ENCODE measurements around the gene PSTK. TPM values are rescaled to one million over a fixed set of nuclear protein-coding genes. Genes with fewer than 3 reads are reported as not detected.
A peak's percentile ranks its signal among the peaks of the same experiment; 100 is the strongest.

Gene PSTK
- total and polyA plus RNA-seq, 2 of the 13 experiments (the other 11 are each of a cell fraction or from before 2014, with no cell fraction given) = 8.2 to 9.3 TPM

GRCh38 chr10:122953902-122954730 is 26.1 kb upstream of the PSTK start, which contains the start of gene C10orf88 (continued):
- no peak; the same call in 1 of the 2 replicates for TF ChIP-seq ZNF253 (CRISPR knock-in tag; IDR thresholded peaks at IDR 0.05; ENCODE audit: borderline replicate concordance)
- peak; percentile 92; the same call in 1 of the 2 replicates for TF ChIP-seq GZF1 (CRISPR knock-in tag; IDR thresholded peaks at IDR 0.05)
- TF ChIP-seq AFF4 (CRISPR knock-in tag; IDR thresholded peaks at IDR 0.05) = peak; percentile 54; the same call in 1 of the 2 replicates
- peak; percentile 54; the same call in 1 of the 2 replicates for TF ChIP-seq TCF7 (IDR thresholded peaks at IDR 0.05; ENCODE audit: low read depth)
- TF ChIP-seq, protein P1, sequence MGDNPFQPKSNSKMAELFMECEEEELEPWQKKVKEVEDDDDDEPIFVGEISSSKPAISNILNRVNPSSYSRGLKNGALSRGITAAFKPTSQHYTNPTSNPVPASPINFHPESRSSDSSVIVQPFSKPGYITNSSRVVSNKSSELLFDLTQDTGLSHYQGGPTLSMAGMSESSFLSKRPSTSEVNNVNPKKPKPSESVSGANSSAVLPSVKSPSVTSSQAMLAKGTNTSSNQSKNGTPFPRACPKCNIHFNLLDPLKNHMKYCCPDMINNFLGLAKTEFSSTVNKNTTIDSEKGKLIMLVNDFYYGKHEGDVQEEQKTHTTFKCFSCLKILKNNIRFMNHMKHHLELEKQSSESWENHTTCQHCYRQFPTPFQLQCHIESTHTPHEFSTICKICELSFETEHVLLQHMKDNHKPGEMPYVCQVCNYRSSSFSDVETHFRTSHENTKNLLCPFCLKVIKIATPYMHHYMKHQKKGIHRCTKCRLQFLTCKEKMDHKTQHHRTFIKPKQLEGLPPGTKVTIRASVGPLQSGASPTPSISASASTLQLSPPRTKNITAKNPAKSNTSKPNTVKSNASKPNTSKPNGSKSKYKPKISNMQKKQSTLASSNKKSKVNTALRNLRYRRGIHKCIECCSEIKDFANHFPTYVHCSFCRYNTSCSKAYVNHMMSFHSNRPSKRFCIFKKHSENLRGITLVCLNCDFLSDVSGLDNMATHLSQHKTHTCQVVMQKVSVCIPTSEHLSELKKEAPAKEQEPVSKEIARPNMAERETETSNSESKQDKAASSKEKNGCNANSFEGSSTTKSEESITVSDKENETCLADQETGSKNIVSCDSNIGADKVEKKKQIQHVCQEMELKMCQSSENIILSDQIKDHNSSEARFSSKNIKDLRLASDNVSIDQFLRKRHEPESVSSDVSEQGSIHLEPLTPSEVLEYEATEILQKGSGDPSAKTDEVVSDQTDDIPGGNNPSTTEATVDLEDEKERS (CRISPR knock-in tag; IDR thresholded peaks at IDR 0.05) = peak; percentile 95
- TF ChIP-seq SNAPC2 (CRISPR knock-in tag; IDR thresholded peaks at IDR 0.05) = peak; percentile 91
- TF ChIP-seq, protein P2, sequence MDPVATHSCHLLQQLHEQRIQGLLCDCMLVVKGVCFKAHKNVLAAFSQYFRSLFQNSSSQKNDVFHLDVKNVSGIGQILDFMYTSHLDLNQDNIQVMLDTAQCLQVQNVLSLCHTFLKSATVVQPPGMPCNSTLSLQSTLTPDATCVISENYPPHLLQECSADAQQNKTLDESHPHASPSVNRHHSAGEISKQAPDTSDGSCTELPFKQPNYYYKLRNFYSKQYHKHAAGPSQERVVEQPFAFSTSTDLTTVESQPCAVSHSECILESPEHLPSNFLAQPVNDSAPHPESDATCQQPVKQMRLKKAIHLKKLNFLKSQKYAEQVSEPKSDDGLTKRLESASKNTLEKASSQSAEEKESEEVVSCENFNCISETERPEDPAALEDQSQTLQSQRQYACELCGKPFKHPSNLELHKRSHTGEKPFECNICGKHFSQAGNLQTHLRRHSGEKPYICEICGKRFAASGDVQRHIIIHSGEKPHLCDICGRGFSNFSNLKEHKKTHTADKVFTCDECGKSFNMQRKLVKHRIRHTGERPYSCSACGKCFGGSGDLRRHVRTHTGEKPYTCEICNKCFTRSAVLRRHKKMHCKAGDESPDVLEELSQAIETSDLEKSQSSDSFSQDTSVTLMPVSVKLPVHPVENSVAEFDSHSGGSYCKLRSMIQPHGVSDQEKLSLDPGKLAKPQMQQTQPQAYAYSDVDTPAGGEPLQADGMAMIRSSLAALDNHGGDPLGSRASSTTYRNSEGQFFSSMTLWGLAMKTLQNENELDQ (CRISPR knock-in tag; IDR thresholded peaks at IDR 0.05; ENCODE audit: borderline replicate concordance) = peak; percentile 39; the same call in 1 of the 2 replicates
- TF ChIP-seq, protein P3, sequence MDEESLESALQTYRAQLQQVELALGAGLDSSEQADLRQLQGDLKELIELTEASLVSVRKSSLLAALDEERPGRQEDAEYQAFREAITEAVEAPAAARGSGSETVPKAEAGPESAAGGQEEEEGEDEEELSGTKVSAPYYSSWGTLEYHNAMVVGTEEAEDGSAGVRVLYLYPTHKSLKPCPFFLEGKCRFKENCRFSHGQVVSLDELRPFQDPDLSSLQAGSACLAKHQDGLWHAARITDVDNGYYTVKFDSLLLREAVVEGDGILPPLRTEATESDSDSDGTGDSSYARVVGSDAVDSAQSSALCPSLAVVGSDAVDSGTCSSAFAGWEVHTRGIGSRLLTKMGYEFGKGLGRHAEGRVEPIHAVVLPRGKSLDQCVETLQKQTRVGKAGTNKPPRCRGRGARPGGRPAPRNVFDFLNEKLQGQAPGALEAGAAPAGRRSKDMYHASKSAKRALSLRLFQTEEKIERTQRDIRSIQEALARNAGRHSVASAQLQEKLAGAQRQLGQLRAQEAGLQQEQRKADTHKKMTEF (CRISPR knock-in tag; IDR thresholded peaks at IDR 0.05) = peak; percentile 97
- TF ChIP-seq BCL3 (CRISPR knock-in tag; IDR thresholded peaks at IDR 0.05) = peak; percentile 92; the same call in 1 of the 2 replicates
- peak; percentile 52; the same call in 1 of the 2 replicates for TF ChIP-seq ZFP36L2 (CRISPR knock-in tag; IDR thresholded peaks at IDR 0.05)
- peak; percentile 40; the same call in 1 of the 2 replicates for TF ChIP-seq ZNF629 (CRISPR knock-in tag; conservative IDR thresholded peaks at IDR 0.05)
- peak; percentile 81 for TF ChIP-seq ZBTB34 (CRISPR knock-in tag; IDR thresholded peaks at IDR 0.05)
- peak; percentile 44 for TF ChIP-seq NFYB (CRISPR knock-in tag; IDR thresholded peaks at IDR 0.05)
- TF ChIP-seq CBX1 (IDR thresholded peaks at IDR 0.05; ENCODE audit: low read depth) = peak; percentile 95
